ENCODE measurements around the gene ATF6B.

- TF ChIP-seq EZH2 (IDR thresholded peaks at IDR 0.05; ENCODE audit: insufficient read depth, poor library complexity, severe bottlenecking) = no peak
- no peak for TF ChIP-seq EZH2phosphoT487 (IDR thresholded peaks at IDR 0.05; ENCODE audit: insufficient read depth, low read depth)
These were observed 7.4 kb downstream of the ATF6B start for GRCh38 chr6:32120573-32121059.

All from GM23248 (cell line).